ENCODE results near the gene DPP6.

DNA sequence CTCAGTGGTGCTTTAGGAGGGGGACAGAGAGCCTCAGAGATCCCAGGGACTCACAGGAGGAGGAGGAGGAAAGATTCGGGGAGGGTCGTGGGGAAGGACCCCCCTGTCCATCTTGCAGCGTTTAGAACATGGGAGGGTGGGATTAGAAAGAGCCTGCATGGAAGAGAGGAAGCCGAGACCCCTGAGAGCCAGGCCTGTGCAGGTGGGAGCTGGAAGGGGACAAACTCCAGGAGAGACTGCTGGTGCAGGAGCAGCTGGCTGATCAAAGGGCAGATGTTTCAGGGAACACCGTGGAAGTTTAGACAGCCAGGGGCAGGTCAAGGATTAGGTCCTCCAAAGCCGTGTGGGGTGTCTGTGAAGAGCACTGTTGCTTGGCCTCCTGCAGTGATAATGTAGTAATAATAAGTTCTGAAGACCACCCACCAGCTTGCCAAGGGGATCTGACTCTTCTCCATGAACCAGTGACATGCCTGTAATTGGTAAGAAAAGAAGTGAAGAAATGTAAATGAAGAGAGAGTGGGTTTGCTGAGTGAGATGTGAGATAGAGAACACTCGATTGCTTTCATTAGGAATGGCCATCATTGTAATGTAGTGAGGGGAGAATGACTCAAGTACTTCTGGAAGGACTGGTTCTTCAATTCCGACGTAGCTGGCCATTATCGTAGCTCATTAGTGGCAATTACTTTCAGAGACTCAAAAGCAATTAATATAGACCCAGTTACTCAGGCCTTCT lies 525.1 kb downstream of the DPP6 start:
- TF ChIP-seq, protein P1, sequence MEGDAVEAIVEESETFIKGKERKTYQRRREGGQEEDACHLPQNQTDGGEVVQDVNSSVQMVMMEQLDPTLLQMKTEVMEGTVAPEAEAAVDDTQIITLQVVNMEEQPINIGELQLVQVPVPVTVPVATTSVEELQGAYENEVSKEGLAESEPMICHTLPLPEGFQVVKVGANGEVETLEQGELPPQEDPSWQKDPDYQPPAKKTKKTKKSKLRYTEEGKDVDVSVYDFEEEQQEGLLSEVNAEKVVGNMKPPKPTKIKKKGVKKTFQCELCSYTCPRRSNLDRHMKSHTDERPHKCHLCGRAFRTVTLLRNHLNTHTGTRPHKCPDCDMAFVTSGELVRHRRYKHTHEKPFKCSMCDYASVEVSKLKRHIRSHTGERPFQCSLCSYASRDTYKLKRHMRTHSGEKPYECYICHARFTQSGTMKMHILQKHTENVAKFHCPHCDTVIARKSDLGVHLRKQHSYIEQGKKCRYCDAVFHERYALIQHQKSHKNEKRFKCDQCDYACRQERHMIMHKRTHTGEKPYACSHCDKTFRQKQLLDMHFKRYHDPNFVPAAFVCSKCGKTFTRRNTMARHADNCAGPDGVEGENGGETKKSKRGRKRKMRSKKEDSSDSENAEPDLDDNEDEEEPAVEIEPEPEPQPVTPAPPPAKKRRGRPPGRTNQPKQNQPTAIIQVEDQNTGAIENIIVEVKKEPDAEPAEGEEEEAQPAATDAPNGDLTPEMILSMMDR (conservative IDR thresholded peaks at IDR 0.05; ENCODE audit: low read length): no peak
- no peak for TF ChIP-seq EZH2phosphoT487 (IDR thresholded peaks at IDR 0.05; ENCODE audit: borderline replicate concordance, low read depth, low read length)
